ENCODE data around the gene LURAP1L.
"Not testable (repeated sequence)": the region's sequence is repeated elsewhere in the genome, so short reads cannot be mapped to it uniquely, and the experiment has no call there.

Gene LURAP1L

DNA sequence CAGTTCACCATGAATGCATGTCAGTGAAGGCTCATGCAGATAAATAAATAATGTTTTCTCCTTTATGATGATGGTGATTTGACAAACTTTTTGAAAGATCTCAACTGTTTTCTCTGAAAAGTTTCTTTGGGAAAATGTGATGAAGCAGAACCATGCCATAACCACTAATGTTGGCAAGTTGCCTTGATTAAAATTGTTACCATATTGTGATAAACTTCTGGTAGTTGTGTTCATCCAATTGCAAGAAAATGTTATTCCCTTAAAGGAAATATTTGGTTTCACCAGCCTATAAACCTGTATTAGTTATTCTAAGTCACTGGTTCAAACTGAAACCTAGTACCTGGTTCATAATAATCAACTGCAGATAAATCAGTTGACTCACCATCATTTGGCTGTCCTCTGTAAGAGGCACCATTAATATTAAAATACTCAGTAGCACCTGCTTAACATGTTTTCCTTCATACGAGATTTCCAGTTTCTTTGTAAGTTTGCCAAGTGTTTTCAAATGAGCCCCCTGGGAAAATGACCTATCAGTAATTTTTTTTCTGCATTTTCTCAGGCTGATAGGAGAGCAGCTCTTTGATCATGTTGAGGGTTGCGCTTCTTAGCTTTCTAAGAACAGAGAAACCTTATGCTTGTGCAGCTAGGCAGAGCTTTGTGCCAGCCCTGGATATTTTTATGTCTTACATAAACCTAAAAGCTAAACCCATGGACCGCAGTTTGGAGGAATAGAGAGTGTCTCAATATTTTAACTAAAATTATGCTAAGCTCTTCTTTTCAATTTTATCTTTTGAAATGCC lies 88.0 kb downstream of the LURAP1L start:
- DNase-seq = no peak

DNA sequence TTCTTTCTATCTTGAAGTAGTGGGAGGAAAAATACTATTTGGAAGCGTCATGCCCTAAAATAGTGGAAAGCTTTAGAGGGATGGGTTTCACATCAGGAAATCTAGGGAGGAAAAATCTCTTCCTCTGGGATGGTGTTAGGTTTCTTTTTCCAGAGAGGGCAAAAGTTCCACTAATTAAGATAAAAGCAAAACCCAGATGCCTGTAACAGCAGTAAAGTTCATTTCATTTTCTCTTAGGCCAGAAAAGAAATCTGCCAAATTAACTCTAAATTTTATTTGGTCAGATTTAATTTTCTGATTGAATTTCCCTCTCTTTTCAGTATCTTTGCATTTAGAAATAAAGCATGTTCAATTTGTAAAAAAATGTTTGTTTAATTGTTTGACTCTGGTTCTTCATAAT lies 88.8 kb downstream of the LURAP1L start:
- DNase-seq = no peak

DNA sequence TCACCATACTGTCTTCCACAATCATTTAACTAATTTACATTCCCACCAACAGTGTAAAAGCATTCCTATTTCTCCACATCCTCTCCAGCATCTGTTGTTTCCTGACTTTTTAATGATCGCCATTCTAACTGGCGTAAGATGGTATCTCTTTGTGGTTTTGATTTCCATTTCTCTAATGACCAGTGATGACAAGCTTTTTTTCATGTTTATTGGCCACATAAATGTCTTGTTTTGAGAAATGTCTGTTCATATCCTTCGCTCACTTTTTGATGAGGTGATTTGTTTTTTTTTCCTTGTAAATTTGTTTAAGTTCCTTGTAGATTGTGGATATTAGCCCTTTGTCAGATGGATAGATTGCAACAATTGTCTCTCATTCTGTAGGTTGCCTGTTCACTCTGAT lies 90.6 kb downstream of the LURAP1L start:
- not testable (repeated sequence) for DNase-seq

All from NCI-H226 (cell line).